Skin epidermis (tissue), 12 donors: ENCODE data around the gene VWA3A.

Experiments used
- H3K27ac ChIP-seq, 21 experiments: fragments of 200-600 bp; sonication (generic) in 11 of 21; one replicate each; pipeline ENCODE4 v1.5.0; 2020; ENCODE audit warnings: mild to moderate bottlenecking in 3 of 21, inconsistent platforms in 2 of 21, moderate library complexity in 2 of 21
- H3K4me3 ChIP-seq, 7 experiments: fragments of 200-600 bp; sonication (generic) in 2 of 7; one replicate each; pipeline ENCODE4 v1.5.0; 2020; ENCODE audit warnings: inconsistent platforms in 2 of 7, mild to moderate bottlenecking in 2 of 7, moderate library complexity in 1 of 7

The VWA3A gene

GRCh38 chr16:22177968-22178930, 85.9 kb downstream of the VWA3A start:
- Histone ChIP-seq H3K4me3 (no peak overlapping the region), H3K27ac (no peak overlapping the region)

GRCh38 chr16:22181426-22181825, 89.1 kb downstream of the VWA3A start:
- H3K4me3 ChIP-seq, result no peak overlapping the region
- no peak overlapping the region for H3K27ac ChIP-seq

- no peak overlapping the region for H3K4me3 ChIP-seq
- H3K27ac ChIP-seq, result no peak overlapping the region
These were observed 89.5 kb downstream of the VWA3A start for GRCh38 chr16:22181843-22182242.

GRCh38 chr16:22183335-22183734, 91.0 kb downstream of the VWA3A start:
- no peak overlapping the region for H3K27ac ChIP-seq
- H3K4me3 ChIP-seq, result no peak overlapping the region

GRCh38 chr16:22183901-22184614, 91.7 kb downstream of the VWA3A start:
- Histone ChIP-seq H3K4me3 (no peak overlapping the region), H3K27ac (no peak overlapping the region)

GRCh38 chr16:22184615-22184968, 92.3 kb downstream of the VWA3A start:
- H3K4me3 ChIP-seq, result no peak overlapping the region
- no peak overlapping the region for H3K27ac ChIP-seq

- H3K4me3 ChIP-seq, result no peak overlapping the region
- no peak overlapping the region for H3K27ac ChIP-seq
These were observed 94.2 kb downstream of the VWA3A start for GRCh38 chr16:22186517-22186916.

GRCh38 chr16:22188267-22188594, 95.9 kb downstream of the VWA3A start:
- no peak overlapping the region for H3K4me3 ChIP-seq
- H3K27ac ChIP-seq, result peak overlapping the region in 10 of 21 experiments; percentile 14 to 96 (median 91)

- H3K4me3 ChIP-seq, result peak overlapping the region in 3 of 7 experiments; percentile 39 to 64 (median 57)
These were observed 96.5 kb downstream of the VWA3A start for GRCh38 chr16:22188595-22189442.

GRCh38 chr16:22189473-22190080, 97.2 kb downstream of the VWA3A start:
- H3K27ac ChIP-seq, result peak overlapping the region; percentile 56 to 97 (median 93)
- H3K4me3 ChIP-seq, result peak overlapping the region; percentile 39 to 64 (median 55)

More at GRCh38 chr16:22188595-22189442, 96.5 kb downstream of the VWA3A start:
- peak overlapping the region in 20 of 21 experiments; percentile 84 to 97 (median 93) for H3K27ac ChIP-seq

GRCh38 chr16:22190081-22190775, 97.9 kb downstream of the VWA3A start:
- H3K4me3 ChIP-seq, result peak overlapping the region; percentile 39 to 64 (median 55)
- peak overlapping the region; percentile 56 to 97 (median 93) for H3K27ac ChIP-seq

GRCh38 chr16:22190776-22191531, 98.6 kb downstream of the VWA3A start:
- peak overlapping the region; percentile 27 to 64 (median 41) for H3K4me3 ChIP-seq
- peak overlapping the region; percentile 56 to 97 (median 93) for H3K27ac ChIP-seq

GRCh38 chr16:22191532-22192260, 99.4 kb downstream of the VWA3A start:
- peak overlapping the region; percentile 23 to 96 (median 92) for H3K27ac ChIP-seq
- H3K4me3 ChIP-seq, result peak overlapping the region; percentile 27 to 64 (median 41)

GRCh38 chr16:22192261-22193062, 100.1 kb downstream of the VWA3A start:
- H3K4me3 ChIP-seq, result peak overlapping the region in 6 of 7 experiments; percentile 27 to 64 (median 40)
- H3K27ac ChIP-seq, result peak overlapping the region in 20 of 21 experiments; percentile 78 to 96 (median 92)

- Histone ChIP-seq H3K27ac (peak overlapping the region in 19 of 21 experiments; percentile 89 to 96 (median 93)), H3K4me3 (no peak overlapping the region)
These were observed 100.7 kb downstream of the VWA3A start for GRCh38 chr16:22193063-22193411.

- Histone ChIP-seq H3K4me3 (no peak overlapping the region), H3K27ac (peak overlapping the region in 18 of 21 experiments; percentile 25 to 86 (median 66))
These were observed 102.5 kb downstream of the VWA3A start for GRCh38 chr16:22194707-22195444.
